ENCODE data around the gene FBN3.

The FBN3 gene

DNA sequence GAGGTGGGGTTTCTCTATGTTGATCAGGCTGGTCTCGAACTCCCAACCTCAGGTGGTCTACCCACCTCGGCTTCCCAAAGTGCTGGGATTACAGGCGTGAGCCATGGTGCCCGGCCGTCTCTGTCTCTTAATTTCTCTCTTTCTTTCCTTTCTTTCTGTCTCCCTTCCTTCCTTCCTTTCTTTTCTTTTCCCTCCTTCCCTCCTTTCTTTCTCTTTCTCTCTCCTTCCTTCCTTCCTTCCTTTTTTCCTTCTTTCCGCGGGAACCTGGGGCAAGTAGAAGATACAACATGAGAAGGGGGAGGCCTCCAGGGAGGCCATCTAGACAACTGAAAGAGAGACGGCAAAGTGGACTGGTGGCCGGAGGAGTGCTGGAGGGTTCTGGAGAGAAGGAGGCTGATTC lies 128.7 kb downstream of the FBN3 start:
- TF ChIP-seq POU2F2 (IDR thresholded peaks at IDR 0.05; ENCODE audit: low read depth, low read length) (no peak), POLR2AphosphoS5 (IDR thresholded peaks at IDR 0.05; ENCODE audit: low read depth, low read length) (no peak), POLR2A (IDR thresholded peaks at IDR 0.05; ENCODE audit: low read depth, low read length) (no peak), PAX5 (IDR thresholded peaks at IDR 0.05; ENCODE audit: insufficient read depth, low read length, severe bottlenecking) (no peak), SPI1 (IDR thresholded peaks at IDR 0.05; ENCODE audit: low read depth, low read length) (no peak), TAF1 (IDR thresholded peaks at IDR 0.05; ENCODE audit: low read depth, low read length) (no peak)
- no peak for FAIRE-seq
- DNase-seq (ENCODE audit: insufficient read length, low spot score), result no peak

- TF ChIP-seq SPI1 (IDR thresholded peaks at IDR 0.05; ENCODE audit: low read depth, low read length) (peak; percentile 57), PAX5 (IDR thresholded peaks at IDR 0.05; ENCODE audit: insufficient read depth, low read length, severe bottlenecking) (no peak)
- DNase-seq (ENCODE audit: insufficient read length, low spot score) (peak; percentile 72), FAIRE-seq (peak; percentile 96)
These were observed 131.6 kb downstream of the FBN3 start for GRCh38 chr19:8017808-8018207.

Measured in GM12891 (cell line).